Type B pancreatic cell (in vitro differentiated cells): ENCODE measurements around the gene TMEM236. TPM values are rescaled to one million over a fixed set of nuclear protein-coding genes. Genes with fewer than 3 reads are reported as not detected.

Experiments
- DNase-seq: peaks from one replicate; pipeline ENCODE4 v3.0.0; 2021; ENCODE audit warnings: mixed read lengths; ENCODE audit not compliant: unreplicated experiment; ENCODE audit errors: extremely low spot score
- H3K27ac Mint-ChIP-seq: 2 replicates; pipeline ENCODE4 v1.8.0; 2021; ENCODE audit warnings: mild to moderate bottlenecking, mixed read lengths
- H3K27me3 Mint-ChIP-seq: 2 replicates; pipeline ENCODE4 v1.8.0; 2021; ENCODE audit warnings: mixed read lengths
- H3K36me3 Mint-ChIP-seq: 2 replicates; pipeline ENCODE4 v1.8.0; 2021; ENCODE audit warnings: mixed read lengths
- H3K4me1 Mint-ChIP-seq: one replicate; pipeline ENCODE4 v1.8.0; 2021; ENCODE audit warnings: mixed read lengths; ENCODE audit not compliant: unreplicated experiment
- H3K4me3 Mint-ChIP-seq: 2 replicates; pipeline ENCODE4 v1.8.0; 2021; ENCODE audit warnings: mild to moderate bottlenecking, mixed read lengths
- H3K9me3 Mint-ChIP-seq: 2 replicates; pipeline ENCODE4 v1.8.0; 2021; ENCODE audit warnings: mixed read lengths
- total RNA-seq: library from RNA; stranded (reverse); gene quantifications from 2 replicates; pipeline ENCODE4 v1.2.1, GENCODE V29; 2021; ENCODE audit warnings: low replicate concordance
- TF ChIP-seq, protein P1 (sequence below): fragments of 200-600 bp; sonication (generic); conservative IDR thresholded peaks from 2 replicates; pipeline ENCODE4 v1.5.0; 2021; ENCODE audit warnings: antibody characterized with exemption, mild to moderate bottlenecking

TMEM236 gene
- total RNA-seq, 1 donor from 2014 or later = 11.6 TPM

DNA sequence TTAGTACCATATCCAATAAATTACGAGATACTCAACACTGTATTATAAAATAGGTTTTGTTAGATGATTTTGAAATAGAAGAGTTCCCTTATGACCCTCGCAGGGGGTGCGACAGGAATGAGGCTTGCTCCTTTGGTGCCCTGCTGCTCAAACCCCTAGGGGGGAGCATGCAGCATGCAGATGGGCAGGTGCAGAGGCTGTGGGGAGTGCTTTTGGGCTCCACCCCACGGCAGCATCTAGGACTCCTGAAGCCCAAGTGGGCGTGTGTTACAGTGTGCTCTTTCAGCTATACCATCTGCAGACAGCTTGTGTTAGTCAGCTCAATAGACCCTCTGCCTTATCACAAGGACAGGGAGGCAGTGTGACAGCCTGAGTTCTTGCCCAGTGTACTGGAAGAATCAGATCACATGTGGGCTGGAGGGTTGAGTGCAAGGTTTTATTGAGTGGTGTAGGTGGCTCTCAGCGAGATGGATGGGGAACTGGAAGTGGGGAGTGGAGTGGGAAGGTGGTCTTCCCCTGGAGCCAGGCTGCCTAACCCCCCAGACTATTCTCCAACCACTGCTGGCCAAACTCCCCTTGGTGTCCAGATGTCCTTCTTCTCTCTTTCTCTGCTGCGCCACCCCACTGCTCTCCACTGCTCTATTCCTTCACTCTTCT is 54.0 kb downstream of the TMEM236 start:
- Mint-ChIP-seq H3K4me1 (peaks cover 4% of the 10 kb centered on the region), H3K27me3 (peaks cover 7% of the 10 kb centered on the region)

DNA sequence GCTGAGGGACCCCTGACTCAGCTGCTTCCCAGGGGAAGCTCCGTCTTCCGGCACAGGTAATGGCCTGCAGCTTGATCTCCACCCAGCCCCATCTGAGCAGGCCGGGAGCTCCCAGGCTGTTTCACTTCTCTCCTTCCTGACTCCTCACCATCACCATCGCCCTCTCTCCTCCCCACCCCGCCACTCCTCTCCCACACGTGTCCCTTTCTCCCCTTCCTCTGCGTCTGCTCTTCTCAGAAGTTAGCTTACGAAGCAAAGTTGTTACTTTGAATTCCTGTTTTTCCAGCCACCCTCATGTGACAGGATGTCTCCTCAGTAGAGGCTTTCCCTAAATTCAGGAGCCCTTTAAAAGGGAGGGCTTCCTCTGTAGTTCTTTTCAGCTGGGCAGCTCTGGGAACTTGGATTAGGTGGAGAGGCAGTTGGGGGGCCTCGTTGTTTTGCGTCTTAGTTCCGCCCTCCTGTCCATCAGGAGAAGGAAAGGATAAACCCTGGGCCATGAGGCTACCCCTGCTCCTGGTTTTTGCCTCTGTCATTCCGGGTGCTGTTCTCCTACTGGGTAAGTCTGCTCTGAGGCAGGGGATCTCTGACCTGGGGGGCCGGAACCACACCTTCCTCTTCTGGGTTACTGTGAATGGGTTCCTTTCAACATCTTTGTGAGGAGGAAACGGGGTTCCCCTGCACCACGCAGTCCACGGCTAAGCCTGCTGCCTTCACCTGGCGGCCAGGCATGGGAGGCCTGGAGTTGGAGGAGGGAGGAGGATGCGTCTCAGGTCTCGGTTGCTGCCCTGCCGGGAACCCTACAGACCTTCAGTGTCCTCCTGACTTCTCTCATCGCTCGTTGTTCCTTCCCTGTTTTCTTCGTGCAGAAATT is 57.2 kb downstream of the TMEM236 start, which contains the start of gene MRC1:
MRC1 (plus strand) TSS at position 378 of the 871 bp plus-strand sequence; CDS start at position 496, 118 bp downstream.
- Mint-ChIP-seq H3K27ac (no peak within 1 kb of the TSS), H3K36me3 (no peaks in the 10 kb centered on the region), H3K4me1 (peaks cover 4% of the 10 kb centered on the region), H3K27me3 (peaks cover 3% of the 10 kb centered on the region), H3K9me3 (no peaks in the 10 kb centered on the region), H3K4me3 (no peak within 1 kb of the TSS)
- TF ChIP-seq, protein P1, sequence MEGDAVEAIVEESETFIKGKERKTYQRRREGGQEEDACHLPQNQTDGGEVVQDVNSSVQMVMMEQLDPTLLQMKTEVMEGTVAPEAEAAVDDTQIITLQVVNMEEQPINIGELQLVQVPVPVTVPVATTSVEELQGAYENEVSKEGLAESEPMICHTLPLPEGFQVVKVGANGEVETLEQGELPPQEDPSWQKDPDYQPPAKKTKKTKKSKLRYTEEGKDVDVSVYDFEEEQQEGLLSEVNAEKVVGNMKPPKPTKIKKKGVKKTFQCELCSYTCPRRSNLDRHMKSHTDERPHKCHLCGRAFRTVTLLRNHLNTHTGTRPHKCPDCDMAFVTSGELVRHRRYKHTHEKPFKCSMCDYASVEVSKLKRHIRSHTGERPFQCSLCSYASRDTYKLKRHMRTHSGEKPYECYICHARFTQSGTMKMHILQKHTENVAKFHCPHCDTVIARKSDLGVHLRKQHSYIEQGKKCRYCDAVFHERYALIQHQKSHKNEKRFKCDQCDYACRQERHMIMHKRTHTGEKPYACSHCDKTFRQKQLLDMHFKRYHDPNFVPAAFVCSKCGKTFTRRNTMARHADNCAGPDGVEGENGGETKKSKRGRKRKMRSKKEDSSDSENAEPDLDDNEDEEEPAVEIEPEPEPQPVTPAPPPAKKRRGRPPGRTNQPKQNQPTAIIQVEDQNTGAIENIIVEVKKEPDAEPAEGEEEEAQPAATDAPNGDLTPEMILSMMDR = no peak
- no peak for DNase-seq

More for the DNA sequence above, 54.0 kb downstream of the TMEM236 start:
- Mint-ChIP-seq H3K9me3 (no peaks in the 10 kb centered on the region), H3K27ac (no peak overlapping the region), H3K36me3 (no peaks in the 10 kb centered on the region), H3K4me3 (no peak overlapping the region)
- TF ChIP-seq, protein P1 = no peak
- no peak for DNase-seq

DNA sequence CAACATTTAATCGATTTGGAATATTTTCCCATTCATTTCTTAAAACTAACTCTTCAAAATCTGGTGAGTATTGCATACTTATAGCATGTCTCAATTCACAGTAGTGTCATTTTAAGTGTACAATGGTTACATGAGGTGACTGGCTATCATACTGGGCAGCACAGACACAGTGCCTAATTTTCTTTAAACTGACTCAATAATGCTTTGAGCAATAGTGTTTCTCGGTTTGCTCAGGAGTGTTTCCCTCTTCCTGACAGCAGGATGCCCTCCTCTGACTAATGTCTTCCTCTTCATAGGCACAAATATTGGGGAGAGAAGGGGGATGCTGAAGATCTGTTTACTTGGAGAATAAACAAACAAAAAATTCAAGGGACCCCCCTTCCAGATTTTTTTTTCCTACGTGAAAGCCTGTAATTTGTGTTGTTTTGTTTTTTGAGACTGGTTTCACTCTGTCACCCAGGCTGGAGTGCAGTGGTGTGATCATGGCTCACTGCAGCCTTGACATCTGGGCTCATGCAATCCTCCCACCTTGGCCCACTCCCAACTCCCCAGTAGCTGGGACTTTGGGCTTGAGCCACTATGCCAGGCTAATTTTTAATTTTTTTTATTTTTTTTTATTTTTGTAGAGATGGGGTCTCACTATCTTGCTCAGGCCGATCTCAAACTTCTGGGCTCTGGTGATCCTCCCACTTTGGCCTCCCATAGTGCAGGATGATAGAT is 59.3 kb downstream of the TMEM236 start:
- Mint-ChIP-seq H3K27ac (no peak overlapping the region), H3K4me3 (no peak overlapping the region), H3K27me3 (peaks cover 3% of the 10 kb centered on the region), H3K4me1 (peaks cover 4% of the 10 kb centered on the region), H3K36me3 (no peaks in the 10 kb centered on the region), H3K9me3 (no peaks in the 10 kb centered on the region)
- DNase-seq = no peak
- TF ChIP-seq, protein P1 = no peak

DNA sequence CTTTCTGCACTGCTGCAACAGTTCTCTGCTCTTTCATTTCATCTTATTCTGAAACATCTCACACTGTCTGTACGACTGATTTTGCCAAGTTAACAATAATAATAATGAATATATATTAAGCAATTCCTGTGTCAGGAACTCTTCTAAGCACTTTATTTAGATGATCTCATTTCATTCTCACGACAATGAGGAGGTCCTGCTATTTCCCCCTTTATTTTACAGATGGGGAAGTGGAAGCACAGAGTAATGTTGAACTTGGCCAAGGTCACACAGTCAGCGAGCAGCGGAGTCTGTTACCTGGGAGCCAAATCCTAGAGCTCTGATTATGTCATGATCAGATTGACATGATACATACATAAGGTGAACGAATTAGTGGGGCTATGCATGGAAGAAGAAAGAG is 63.0 kb downstream of the TMEM236 start:
- no peaks in the 10 kb centered on the region for H3K36me3 Mint-ChIP-seq
- peaks cover under 1% of the 10 kb centered on the region for H3K27me3 Mint-ChIP-seq

DNA sequence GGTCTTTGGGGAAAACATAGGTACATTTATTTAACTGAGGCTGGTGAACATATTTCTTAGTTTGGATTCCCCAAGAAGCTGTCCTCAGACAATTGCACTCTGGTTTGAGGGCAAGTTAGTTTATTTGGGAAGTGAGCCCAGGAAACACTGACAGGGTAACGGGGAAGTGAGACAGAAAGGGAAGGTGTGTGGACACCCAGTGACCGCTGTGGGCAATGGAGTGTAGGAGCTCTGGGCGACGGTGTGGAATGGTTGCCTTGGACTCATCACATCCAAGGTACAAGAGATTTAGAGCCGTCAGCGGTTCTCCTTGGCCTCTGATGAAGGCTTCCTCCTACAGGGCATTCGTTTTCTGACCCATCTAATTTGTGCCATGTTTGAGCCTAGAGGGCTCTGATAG is 64.2 kb downstream of the TMEM236 start:
- Mint-ChIP-seq H3K27me3 (no peaks in the 10 kb centered on the region), H3K9me3 (no peaks in the 10 kb centered on the region), H3K4me3 (no peak overlapping the region), H3K27ac (no peak overlapping the region), H3K4me1 (no peaks in the 10 kb centered on the region), H3K36me3 (no peaks in the 10 kb centered on the region)
- DNase-seq = no peak
- TF ChIP-seq, protein P1 = no peak

More for the DNA sequence above, 63.0 kb downstream of the TMEM236 start:
- no peak for DNase-seq
- Mint-ChIP-seq H3K27ac (no peak overlapping the region), H3K4me1 (peaks cover 4% of the 10 kb centered on the region), H3K4me3 (no peak overlapping the region), H3K9me3 (no peaks in the 10 kb centered on the region)
- TF ChIP-seq, protein P1 = no peak
